ENCODE data around the gene PLCD1. TPM values are rescaled to one million over a fixed set of nuclear protein-coding genes. Genes with fewer than 3 reads are reported as not detected.
A peak's percentile ranks its signal among the peaks of the same experiment; 100 is the strongest.

The PLCD1 gene
- total and polyA plus RNA-seq, 2 of the 13 experiments (the other 11 are each of a cell fraction or from before 2014, with no cell fraction given) = 10.1 to 12.4 TPM

DNA sequence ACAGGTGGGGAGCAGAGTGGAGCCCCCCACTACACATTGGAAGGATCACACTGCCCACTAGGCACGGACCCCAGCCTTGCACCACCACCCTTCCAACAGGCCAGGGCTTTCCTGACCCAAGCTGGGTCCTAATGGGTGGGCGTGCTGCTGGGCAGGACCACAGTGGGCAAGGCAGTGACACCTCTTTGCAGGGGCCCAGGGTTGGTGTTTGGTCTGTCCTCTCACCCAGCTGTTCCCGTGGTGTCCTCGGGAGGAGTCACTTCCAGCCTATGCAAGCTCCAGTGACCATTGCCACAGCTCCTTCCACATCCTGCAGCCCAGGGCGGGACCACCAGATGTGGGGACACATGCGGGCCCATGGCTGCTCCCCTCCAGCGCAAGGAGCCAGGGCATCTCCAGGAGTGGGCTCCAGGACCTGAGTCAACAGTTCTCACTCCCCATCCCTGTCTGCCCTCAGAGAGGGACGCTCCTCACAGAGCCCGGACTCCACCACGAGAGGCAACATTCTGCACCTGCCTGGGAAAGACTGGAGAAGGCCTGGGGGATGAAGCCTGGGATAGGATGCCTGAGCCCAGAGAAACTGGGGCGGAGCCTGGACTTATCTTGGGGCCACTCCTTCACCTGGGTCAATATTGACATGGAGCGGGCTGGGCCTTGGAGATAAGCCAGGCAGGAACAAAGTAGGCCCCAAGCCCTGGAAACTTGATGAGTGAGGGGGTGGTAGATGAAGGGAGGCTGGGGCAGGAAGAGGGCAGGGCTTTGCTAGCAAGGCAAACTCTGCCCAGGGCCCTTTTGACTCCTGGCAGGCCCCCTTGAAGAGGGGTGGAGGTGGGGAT, 42.7 kb downstream of the PLCD1 start (continued):
- no peak for TF ChIP-seq RARG (CRISPR knock-in tag; IDR thresholded peaks at IDR 0.05; ENCODE audit: low read depth)
- TF ChIP-seq ZNF644 (CRISPR knock-in tag; IDR thresholded peaks at IDR 0.05; ENCODE audit: low read depth) = no peak
- no peak; the same call in 1 of the 2 replicates for TF ChIP-seq ZFP90 (CRISPR knock-in tag; IDR thresholded peaks at IDR 0.05; ENCODE audit: borderline replicate concordance)
- TF ChIP-seq, protein P1, sequence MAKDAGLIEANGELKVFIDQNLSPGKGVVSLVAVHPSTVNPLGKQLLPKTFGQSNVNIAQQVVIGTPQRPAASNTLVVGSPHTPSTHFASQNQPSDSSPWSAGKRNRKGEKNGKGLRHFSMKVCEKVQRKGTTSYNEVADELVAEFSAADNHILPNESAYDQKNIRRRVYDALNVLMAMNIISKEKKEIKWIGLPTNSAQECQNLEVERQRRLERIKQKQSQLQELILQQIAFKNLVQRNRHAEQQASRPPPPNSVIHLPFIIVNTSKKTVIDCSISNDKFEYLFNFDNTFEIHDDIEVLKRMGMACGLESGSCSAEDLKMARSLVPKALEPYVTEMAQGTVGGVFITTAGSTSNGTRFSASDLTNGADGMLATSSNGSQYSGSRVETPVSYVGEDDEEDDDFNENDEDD (CRISPR knock-in tag; IDR thresholded peaks at IDR 0.05; ENCODE audit: borderline replicate concordance) = peak; percentile 8; the same call in 1 of the 2 replicates
- no peak for TF ChIP-seq ATF1 (CRISPR knock-in tag; IDR thresholded peaks at IDR 0.05)
- TF ChIP-seq, protein P2, sequence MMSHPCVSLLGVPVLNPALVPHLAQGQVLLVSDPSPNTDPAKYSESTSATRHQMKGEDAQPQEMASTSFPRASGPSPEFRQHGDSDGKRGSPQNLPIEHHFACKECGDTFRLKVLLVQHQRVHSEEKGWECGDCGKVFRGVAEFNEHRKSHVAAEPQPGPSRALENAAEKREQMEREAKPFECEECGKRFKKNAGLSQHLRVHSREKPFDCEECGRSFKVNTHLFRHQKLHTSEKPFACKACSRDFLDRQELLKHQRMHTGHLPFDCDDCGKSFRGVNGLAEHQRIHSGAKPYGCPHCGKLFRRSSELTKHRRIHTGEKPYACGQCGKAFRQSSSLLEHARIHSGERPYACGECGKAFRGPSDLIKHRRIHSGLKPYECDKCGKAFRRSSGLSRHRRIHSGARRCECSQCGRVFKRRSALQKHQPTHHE (CRISPR knock-in tag; IDR thresholded peaks at IDR 0.05; ENCODE audit: borderline replicate concordance) = no peak
- no peak for TF ChIP-seq ZNF761 (CRISPR knock-in tag; conservative IDR thresholded peaks at IDR 0.05)
- TF ChIP-seq, protein P3, sequence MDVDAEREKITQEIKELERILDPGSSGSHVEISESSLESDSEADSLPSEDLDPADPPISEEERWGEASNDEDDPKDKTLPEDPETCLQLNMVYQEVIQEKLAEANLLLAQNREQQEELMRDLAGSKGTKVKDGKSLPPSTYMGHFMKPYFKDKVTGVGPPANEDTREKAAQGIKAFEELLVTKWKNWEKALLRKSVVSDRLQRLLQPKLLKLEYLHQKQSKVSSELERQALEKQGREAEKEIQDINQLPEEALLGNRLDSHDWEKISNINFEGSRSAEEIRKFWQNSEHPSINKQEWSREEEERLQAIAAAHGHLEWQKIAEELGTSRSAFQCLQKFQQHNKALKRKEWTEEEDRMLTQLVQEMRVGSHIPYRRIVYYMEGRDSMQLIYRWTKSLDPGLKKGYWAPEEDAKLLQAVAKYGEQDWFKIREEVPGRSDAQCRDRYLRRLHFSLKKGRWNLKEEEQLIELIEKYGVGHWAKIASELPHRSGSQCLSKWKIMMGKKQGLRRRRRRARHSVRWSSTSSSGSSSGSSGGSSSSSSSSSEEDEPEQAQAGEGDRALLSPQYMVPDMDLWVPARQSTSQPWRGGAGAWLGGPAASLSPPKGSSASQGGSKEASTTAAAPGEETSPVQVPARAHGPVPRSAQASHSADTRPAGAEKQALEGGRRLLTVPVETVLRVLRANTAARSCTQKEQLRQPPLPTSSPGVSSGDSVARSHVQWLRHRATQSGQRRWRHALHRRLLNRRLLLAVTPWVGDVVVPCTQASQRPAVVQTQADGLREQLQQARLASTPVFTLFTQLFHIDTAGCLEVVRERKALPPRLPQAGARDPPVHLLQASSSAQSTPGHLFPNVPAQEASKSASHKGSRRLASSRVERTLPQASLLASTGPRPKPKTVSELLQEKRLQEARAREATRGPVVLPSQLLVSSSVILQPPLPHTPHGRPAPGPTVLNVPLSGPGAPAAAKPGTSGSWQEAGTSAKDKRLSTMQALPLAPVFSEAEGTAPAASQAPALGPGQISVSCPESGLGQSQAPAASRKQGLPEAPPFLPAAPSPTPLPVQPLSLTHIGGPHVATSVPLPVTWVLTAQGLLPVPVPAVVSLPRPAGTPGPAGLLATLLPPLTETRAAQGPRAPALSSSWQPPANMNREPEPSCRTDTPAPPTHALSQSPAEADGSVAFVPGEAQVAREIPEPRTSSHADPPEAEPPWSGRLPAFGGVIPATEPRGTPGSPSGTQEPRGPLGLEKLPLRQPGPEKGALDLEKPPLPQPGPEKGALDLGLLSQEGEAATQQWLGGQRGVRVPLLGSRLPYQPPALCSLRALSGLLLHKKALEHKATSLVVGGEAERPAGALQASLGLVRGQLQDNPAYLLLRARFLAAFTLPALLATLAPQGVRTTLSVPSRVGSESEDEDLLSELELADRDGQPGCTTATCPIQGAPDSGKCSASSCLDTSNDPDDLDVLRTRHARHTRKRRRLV (CRISPR knock-in tag; IDR thresholded peaks at IDR 0.05) = no peak
- TF ChIP-seq ZNF124 (CRISPR knock-in tag; IDR thresholded peaks at IDR 0.05) = no peak
- TF ChIP-seq HES4 (CRISPR knock-in tag; IDR thresholded peaks at IDR 0.05; ENCODE audit: borderline replicate concordance) = no peak
- TF ChIP-seq, protein P4, sequence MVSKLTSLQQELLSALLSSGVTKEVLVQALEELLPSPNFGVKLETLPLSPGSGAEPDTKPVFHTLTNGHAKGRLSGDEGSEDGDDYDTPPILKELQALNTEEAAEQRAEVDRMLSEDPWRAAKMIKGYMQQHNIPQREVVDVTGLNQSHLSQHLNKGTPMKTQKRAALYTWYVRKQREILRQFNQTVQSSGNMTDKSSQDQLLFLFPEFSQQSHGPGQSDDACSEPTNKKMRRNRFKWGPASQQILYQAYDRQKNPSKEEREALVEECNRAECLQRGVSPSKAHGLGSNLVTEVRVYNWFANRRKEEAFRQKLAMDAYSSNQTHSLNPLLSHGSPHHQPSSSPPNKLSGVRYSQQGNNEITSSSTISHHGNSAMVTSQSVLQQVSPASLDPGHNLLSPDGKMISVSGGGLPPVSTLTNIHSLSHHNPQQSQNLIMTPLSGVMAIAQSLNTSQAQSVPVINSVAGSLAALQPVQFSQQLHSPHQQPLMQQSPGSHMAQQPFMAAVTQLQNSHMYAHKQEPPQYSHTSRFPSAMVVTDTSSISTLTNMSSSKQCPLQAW (CRISPR knock-in tag; IDR thresholded peaks at IDR 0.05) = no peak
- no peak for TF ChIP-seq SRY (CRISPR knock-in tag; IDR thresholded peaks at IDR 0.05)
- no peak for TF ChIP-seq ZNF354B (CRISPR knock-in tag; IDR thresholded peaks at IDR 0.05)
- TF ChIP-seq, protein P5, sequence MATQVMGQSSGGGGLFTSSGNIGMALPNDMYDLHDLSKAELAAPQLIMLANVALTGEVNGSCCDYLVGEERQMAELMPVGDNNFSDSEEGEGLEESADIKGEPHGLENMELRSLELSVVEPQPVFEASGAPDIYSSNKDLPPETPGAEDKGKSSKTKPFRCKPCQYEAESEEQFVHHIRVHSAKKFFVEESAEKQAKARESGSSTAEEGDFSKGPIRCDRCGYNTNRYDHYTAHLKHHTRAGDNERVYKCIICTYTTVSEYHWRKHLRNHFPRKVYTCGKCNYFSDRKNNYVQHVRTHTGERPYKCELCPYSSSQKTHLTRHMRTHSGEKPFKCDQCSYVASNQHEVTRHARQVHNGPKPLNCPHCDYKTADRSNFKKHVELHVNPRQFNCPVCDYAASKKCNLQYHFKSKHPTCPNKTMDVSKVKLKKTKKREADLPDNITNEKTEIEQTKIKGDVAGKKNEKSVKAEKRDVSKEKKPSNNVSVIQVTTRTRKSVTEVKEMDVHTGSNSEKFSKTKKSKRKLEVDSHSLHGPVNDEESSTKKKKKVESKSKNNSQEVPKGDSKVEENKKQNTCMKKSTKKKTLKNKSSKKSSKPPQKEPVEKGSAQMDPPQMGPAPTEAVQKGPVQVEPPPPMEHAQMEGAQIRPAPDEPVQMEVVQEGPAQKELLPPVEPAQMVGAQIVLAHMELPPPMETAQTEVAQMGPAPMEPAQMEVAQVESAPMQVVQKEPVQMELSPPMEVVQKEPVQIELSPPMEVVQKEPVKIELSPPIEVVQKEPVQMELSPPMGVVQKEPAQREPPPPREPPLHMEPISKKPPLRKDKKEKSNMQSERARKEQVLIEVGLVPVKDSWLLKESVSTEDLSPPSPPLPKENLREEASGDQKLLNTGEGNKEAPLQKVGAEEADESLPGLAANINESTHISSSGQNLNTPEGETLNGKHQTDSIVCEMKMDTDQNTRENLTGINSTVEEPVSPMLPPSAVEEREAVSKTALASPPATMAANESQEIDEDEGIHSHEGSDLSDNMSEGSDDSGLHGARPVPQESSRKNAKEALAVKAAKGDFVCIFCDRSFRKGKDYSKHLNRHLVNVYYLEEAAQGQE (IDR thresholded peaks at IDR 0.05; ENCODE audit: borderline replicate concordance in 1 of 2, low read depth in 1 of 2, low read length in 2 of 2) = no peak

All from HepG2 (cell line).